ENCODE data around the gene PABPC3. TPM values are rescaled to one million over a fixed set of nuclear protein-coding genes. Genes with fewer than 3 reads are reported as not detected.

The PABPC3 gene
- total and polyA plus RNA-seq, 2 of the 4 experiments (the other 2 are of a cell fraction) = 0.15 to 0.18 TPM

DNA sequence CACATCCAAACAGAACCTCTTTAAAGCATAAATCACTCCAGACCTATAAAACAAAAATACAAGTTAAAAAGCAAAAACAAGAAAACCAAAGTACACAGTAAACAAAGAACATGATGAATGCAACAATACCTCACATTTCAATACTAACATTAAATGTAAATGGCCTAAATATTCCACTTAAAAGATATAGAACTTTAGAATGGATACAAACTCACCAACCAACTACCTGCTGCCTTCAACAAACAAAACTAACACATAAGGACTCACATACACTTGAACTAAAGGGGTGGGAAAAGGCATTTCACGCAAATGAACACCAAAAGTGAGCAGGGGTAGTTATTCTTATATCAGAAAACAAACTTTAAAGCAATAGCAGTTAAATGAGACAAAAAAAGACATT, 44.9 kb upstream of the PABPC3 start:
- Histone ChIP-seq H3K23ac (ENCODE audit: low read depth, low read length) (no peak overlapping the region), H2AFZ (replicated peaks; ENCODE audit: low read length, poor library complexity) (no peak overlapping the region), H3K9me1 (ENCODE audit: insufficient read depth, low read length) (no peaks in the 10 kb centered on the region), H3K56ac (ENCODE audit: extremely low read depth, insufficient read depth, low read length) (no peak overlapping the region), H3K4ac (ENCODE audit: low read depth, low read length) (no peak overlapping the region), H3K4me2 (ENCODE audit: low read depth, low read length) (no peak overlapping the region), H4K8ac (ENCODE audit: low read depth in 2 of 2, low read length in 2 of 2) (no peak overlapping the region), H2AK9ac (replicated peaks; ENCODE audit: low read depth, low read length, poor library complexity) (no peak overlapping the region), H3K27me3 (ENCODE audit: control insufficient read depth, insufficient read depth, low read length) (peaks cover 13% of the 10 kb centered on the region), H2BK15ac (ENCODE audit: low read depth, low read length) (no peak overlapping the region), H3K4me3 (ENCODE audit: insufficient read depth, low read depth, low read length) (no peak overlapping the region), H3K36me3 (ENCODE audit: control insufficient read depth, insufficient read depth, low read length) (no peaks in the 10 kb centered on the region), H2BK120ac (ENCODE audit: low read depth, low read length) (no peak overlapping the region), H4K20me1 (ENCODE audit: insufficient read depth, low read length) (no peaks in the 10 kb centered on the region), H4K91ac (ENCODE audit: insufficient read depth, low read depth, low read length) (no peak overlapping the region), H3K18ac (ENCODE audit: low read depth, low read length) (no peak overlapping the region), H3K14ac (replicated peaks; ENCODE audit: low read depth, low read length) (no peak overlapping the region), H3K27ac (ENCODE audit: insufficient read depth, low read length) (no peak overlapping the region), H3K9ac (ENCODE audit: low read depth, low read length) (no peak overlapping the region), H3K4me1 (ENCODE audit: control insufficient read depth, insufficient read depth, low read length) (no peaks in the 10 kb centered on the region), H2BK20ac (ENCODE audit: low read depth, low read length) (no peak overlapping the region), H3K9me3 (ENCODE audit: control insufficient read depth, insufficient read depth, low read length) (no peaks in the 10 kb centered on the region), H3K79me1 (ENCODE audit: low read depth in 1 of 2, low read length in 2 of 2) (no peaks in the 10 kb centered on the region), H2BK5ac (ENCODE audit: low read depth, low read length, poor library complexity, severe bottlenecking) (no peak overlapping the region), H2AK5ac (ENCODE audit: low read depth, low read length) (no peak overlapping the region), H4K5ac (ENCODE audit: low read depth, low read length) (no peak overlapping the region)
- BruUV-seq (replicated peaks) = no TSS peak
- in situ Hi-C loops (cut with MboI; ENCODE audit: low sequenced_read_pairs) = no loop called here
- CTCF ChIA-PET = no interaction called here
- no peak for ATAC-seq (ENCODE audit: low read depth)
- intact Hi-C loops (cut with micrococcal nuclease) = no loop called here
- no CpG with 5 or more reads among the region's 1 CpG for WGBS, 2 experiments (ENCODE audit: extremely low coverage in 2 of 2, insufficient read length in 1 of 2)
- POLR2A ChIA-PET (ENCODE audit: unreplicated experiment) = no interaction called here
- dilution Hi-C loops (cut with HindIII; ENCODE audit: low sequenced_read_pairs, unreplicated experiment) = no loop called here
- TF ChIP-seq, protein P1, sequence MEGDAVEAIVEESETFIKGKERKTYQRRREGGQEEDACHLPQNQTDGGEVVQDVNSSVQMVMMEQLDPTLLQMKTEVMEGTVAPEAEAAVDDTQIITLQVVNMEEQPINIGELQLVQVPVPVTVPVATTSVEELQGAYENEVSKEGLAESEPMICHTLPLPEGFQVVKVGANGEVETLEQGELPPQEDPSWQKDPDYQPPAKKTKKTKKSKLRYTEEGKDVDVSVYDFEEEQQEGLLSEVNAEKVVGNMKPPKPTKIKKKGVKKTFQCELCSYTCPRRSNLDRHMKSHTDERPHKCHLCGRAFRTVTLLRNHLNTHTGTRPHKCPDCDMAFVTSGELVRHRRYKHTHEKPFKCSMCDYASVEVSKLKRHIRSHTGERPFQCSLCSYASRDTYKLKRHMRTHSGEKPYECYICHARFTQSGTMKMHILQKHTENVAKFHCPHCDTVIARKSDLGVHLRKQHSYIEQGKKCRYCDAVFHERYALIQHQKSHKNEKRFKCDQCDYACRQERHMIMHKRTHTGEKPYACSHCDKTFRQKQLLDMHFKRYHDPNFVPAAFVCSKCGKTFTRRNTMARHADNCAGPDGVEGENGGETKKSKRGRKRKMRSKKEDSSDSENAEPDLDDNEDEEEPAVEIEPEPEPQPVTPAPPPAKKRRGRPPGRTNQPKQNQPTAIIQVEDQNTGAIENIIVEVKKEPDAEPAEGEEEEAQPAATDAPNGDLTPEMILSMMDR (conservative IDR thresholded peaks at IDR 0.05; ENCODE audit: low read depth, low read length) = no peak
- TF ChIP-seq MAFK (IDR thresholded peaks at IDR 0.05; ENCODE audit: low read depth, low read length) (no peak), FOS (IDR thresholded peaks at IDR 0.05; ENCODE audit: low read depth, low read length) (no peak), MAZ (IDR thresholded peaks at IDR 0.05; ENCODE audit: borderline replicate concordance, low read depth, low read length) (no peak), RAD21 (IDR thresholded peaks at IDR 0.05; ENCODE audit: low read length) (no peak), SMC3 (IDR thresholded peaks at IDR 0.05; ENCODE audit: low read depth, low read length) (no peak), MXI1 (IDR thresholded peaks at IDR 0.05; ENCODE audit: borderline replicate concordance, low read depth, low read length) (no peak), NFE2L2 (IDR thresholded peaks at IDR 0.05; ENCODE audit: low read depth, low read length) (no peak), BHLHE40 (IDR thresholded peaks at IDR 0.05; ENCODE audit: low read depth, low read length) (no peak), POLR2A (IDR thresholded peaks at IDR 0.05; ENCODE audit: low read depth, low read length) (no peak), RCOR1 (IDR thresholded peaks at IDR 0.05; ENCODE audit: insufficient replicate concordance, low read length) (no peak), CHD1 (IDR thresholded peaks at IDR 0.05; ENCODE audit: low read depth, low read length) (no peak), RFX5 (IDR thresholded peaks at IDR 0.05; ENCODE audit: low read depth, low read length) (no peak), CEBPB (IDR thresholded peaks at IDR 0.05; ENCODE audit: low read depth, low read length) (no peak)
- TF ChIP-seq, protein P2, sequence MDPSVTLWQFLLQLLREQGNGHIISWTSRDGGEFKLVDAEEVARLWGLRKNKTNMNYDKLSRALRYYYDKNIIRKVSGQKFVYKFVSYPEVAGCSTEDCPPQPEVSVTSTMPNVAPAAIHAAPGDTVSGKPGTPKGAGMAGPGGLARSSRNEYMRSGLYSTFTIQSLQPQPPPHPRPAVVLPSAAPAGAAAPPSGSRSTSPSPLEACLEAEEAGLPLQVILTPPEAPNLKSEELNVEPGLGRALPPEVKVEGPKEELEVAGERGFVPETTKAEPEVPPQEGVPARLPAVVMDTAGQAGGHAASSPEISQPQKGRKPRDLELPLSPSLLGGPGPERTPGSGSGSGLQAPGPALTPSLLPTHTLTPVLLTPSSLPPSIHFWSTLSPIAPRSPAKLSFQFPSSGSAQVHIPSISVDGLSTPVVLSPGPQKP (IDR thresholded peaks at IDR 0.05; ENCODE audit: borderline replicate concordance, low read depth, low read length) = no peak
- TF ChIP-seq, protein P3, sequence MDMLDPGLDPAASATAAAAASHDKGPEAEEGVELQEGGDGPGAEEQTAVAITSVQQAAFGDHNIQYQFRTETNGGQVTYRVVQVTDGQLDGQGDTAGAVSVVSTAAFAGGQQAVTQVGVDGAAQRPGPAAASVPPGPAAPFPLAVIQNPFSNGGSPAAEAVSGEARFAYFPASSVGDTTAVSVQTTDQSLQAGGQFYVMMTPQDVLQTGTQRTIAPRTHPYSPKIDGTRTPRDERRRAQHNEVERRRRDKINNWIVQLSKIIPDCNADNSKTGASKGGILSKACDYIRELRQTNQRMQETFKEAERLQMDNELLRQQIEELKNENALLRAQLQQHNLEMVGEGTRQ (IDR thresholded peaks at IDR 0.05; ENCODE audit: low read depth, low read length) = no peak
- DNase-seq = no peak

Measured in IMR-90 (cell line).